SH-SY5Y (cell line): ENCODE measurements around the gene DDX39B.

Source experiments
- GATA2 ChIP-seq: IDR thresholded peaks from 2 replicates; pipeline ENCODE4 v1.6.1; 2011; ENCODE audit warnings: mild to moderate bottlenecking, low read depth, low read length
- GATA3 ChIP-seq: IDR thresholded peaks from 2 replicates; pipeline ENCODE4 v1.6.1; 2011; ENCODE audit warnings: low read depth, mild to moderate bottlenecking, low read length, moderate library complexity

DNA sequence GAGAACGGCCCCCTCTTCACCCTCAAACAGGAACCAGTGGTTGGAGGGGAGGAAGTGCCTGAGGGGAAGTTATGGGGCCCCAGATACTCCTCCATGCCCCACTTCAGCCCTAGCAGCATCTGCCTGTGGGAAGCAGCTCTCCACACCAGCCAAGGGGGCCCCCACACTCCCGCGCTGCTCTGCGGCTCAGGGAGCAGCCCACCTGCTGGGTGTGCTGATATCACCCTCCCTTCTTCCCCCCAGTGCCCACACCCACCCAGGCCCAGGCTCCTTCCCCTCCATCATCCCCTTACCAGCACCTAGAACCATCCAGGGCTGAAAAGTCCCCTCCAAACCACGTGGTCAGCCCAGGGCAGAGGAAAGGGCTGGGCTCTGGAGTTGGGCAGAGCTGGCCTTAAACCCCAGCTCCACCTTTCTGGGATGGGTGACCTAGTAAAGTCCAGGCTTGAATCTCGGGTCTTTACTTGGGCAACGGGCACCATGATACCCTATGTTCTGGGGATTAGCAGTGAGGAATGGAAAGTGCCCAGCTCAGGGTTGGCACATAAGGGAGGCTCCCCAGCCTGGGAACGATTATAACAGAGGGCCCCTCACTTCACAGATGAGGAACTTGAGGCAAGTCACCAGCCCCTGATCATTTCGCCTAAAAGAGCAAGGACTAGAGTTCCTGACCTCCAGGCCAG, 44.9 kb upstream of the DDX39B start:
- TF ChIP-seq GATA2 (no peak), GATA3 (no peak)
